ENCODE results near the gene TBC1D2. TPM values are rescaled to one million over a fixed set of nuclear protein-coding genes. Genes with fewer than 3 reads are reported as not detected.
"Not testable (repeated sequence)": the region's sequence is repeated elsewhere in the genome, so short reads cannot be mapped to it uniquely, and the experiment has no call there.

TBC1D2 gene
- total RNA-seq, 1 experiment from 2014 or later, result 11.1 TPM

DNA sequence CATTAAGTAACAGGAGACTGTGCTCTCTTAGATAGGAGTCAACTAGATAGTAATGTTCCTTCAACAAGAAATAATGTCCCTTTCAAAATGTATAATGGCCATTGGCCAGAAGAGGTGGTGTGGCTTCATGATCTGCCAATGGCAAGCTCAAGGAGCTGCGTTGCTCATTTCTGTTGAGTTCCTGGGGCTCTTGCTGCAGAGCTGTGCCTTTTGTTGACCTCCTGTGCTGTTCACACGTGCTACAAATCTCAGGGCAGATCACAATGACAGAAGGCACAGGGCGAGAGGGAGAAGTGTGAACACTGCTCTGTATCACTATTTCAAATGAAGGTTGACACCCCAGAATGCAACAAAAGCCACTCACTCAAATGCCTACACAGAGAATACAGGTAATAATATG is 16.0 kb upstream of the TBC1D2 start:
- no peaks in the 10 kb centered on the region; the same call in 1 of the 2 replicates for H3K27me3 Mint-ChIP-seq (ENCODE audit: low read depth)
- no peak for DNase-seq (ENCODE audit: low spot score)

GRCh38 chr9:98270284-98270683 is 14.8 kb upstream of the TBC1D2 start:
- H3K27ac Mint-ChIP-seq; CTCF ChIA-PET; H3K27me3 Mint-ChIP-seq (ENCODE audit: low read depth); H3K4me3 Mint-ChIP-seq; ATAC-seq; H3K9me3 Mint-ChIP-seq; POLR2A ChIA-PET; DNase-seq (ENCODE audit: low spot score); H3K36me3 Mint-ChIP-seq: not testable (repeated sequence)
- peaks cover 82% of the 10 kb centered on the region for H3K4me1 Mint-ChIP-seq

More for the DNA sequence above, 16.0 kb upstream of the TBC1D2 start:
- no peak overlapping the region for H3K4me3 Mint-ChIP-seq
- ATAC-seq, result peak; percentile 50; the same call in 1 of the 2 replicates
- H3K27ac Mint-ChIP-seq, result no peak overlapping the region
- peaks cover 76% of the 10 kb centered on the region for H3K4me1 Mint-ChIP-seq
- TF ChIP-seq SOX15 (CRISPR knock-in tag; IDR thresholded peaks at IDR 0.05) (no peak), NR3C1 (CRISPR knock-in tag; conservative IDR thresholded peaks at IDR 0.05; ENCODE audit: low read depth) (no peak), GABPB1 (CRISPR knock-in tag; IDR thresholded peaks at IDR 0.05) (no peak), ZNF263 (CRISPR knock-in tag; IDR thresholded peaks at IDR 0.05; ENCODE audit: low read depth) (no peak), ZNF317 (CRISPR knock-in tag; IDR thresholded peaks at IDR 0.05; ENCODE audit: borderline replicate concordance, low read depth) (no peak)
- TF ChIP-seq, protein P1, sequence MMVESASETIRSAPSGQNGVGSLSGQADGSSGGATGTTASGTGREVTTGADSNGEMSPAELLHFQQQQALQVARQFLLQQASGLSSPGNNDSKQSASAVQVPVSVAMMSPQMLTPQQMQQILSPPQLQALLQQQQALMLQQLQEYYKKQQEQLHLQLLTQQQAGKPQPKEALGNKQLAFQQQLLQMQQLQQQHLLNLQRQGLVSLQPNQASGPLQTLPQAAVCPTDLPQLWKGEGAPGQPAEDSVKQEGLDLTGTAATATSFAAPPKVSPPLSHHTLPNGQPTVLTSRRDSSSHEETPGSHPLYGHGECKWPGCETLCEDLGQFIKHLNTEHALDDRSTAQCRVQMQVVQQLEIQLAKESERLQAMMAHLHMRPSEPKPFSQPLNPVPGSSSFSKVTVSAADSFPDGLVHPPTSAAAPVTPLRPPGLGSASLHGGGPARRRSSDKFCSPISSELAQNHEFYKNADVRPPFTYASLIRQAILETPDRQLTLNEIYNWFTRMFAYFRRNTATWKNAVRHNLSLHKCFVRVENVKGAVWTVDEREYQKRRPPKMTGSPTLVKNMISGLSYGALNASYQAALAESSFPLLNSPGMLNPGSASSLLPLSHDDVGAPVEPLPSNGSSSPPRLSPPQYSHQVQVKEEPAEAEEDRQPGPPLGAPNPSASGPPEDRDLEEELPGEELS (CRISPR knock-in tag; IDR thresholded peaks at IDR 0.05), result no peak
- TF ChIP-seq, protein P2, sequence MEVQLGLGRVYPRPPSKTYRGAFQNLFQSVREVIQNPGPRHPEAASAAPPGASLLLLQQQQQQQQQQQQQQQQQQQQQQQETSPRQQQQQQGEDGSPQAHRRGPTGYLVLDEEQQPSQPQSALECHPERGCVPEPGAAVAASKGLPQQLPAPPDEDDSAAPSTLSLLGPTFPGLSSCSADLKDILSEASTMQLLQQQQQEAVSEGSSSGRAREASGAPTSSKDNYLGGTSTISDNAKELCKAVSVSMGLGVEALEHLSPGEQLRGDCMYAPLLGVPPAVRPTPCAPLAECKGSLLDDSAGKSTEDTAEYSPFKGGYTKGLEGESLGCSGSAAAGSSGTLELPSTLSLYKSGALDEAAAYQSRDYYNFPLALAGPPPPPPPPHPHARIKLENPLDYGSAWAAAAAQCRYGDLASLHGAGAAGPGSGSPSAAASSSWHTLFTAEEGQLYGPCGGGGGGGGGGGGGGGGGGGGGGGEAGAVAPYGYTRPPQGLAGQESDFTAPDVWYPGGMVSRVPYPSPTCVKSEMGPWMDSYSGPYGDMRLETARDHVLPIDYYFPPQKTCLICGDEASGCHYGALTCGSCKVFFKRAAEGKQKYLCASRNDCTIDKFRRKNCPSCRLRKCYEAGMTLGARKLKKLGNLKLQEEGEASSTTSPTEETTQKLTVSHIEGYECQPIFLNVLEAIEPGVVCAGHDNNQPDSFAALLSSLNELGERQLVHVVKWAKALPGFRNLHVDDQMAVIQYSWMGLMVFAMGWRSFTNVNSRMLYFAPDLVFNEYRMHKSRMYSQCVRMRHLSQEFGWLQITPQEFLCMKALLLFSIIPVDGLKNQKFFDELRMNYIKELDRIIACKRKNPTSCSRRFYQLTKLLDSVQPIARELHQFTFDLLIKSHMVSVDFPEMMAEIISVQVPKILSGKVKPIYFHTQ (CRISPR knock-in tag; IDR thresholded peaks at IDR 0.05), result no peak
- H3K9me3 Mint-ChIP-seq, result peaks cover 6% of the 10 kb centered on the region; the same call in 1 of the 2 replicates
- CTCF ChIA-PET, result no interaction called here
- no peaks in the 10 kb centered on the region for H3K36me3 Mint-ChIP-seq
- POLR2A ChIA-PET, result interaction anchor here (0.6 kb wide), 1 partner anchor 218 kb away, joined by 8 read pairs; no protein-coding TSS in a partner anchor

DNA sequence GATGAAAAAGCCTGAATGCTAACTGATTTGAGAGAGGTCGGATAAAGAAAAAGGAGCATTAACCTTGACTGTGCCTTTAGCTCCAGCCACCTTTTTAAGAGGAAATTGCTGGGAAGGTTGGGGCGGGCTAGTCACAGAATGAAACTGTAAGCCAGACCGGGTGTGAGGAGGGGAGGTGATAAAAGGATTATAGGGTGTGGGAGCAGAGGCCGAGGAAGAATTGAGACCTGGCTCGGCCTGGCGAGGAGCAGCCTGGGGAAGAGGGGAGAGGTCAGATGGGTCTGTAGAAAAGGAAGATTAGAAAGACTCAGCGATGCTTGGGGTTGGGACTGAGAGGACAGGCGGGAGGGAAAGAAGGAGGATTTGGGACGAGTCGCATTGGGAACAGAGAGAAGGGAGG is 14.2 kb upstream of the TBC1D2 start:
- ATAC-seq; H3K27me3 Mint-ChIP-seq (ENCODE audit: low read depth); H3K9me3 Mint-ChIP-seq; DNase-seq (ENCODE audit: low spot score); H3K36me3 Mint-ChIP-seq; H3K4me3 Mint-ChIP-seq; POLR2A ChIA-PET; CTCF ChIA-PET: not testable (repeated sequence)
- H3K4me1 Mint-ChIP-seq, result peaks cover 82% of the 10 kb centered on the region
- H3K27ac Mint-ChIP-seq, result peak overlapping the region; percentile 18

GRCh38 chr9:98267556-98267955 is 12.1 kb upstream of the TBC1D2 start:
- H3K27me3 Mint-ChIP-seq (ENCODE audit: low read depth); POLR2A ChIA-PET; H3K27ac Mint-ChIP-seq; CTCF ChIA-PET; H3K4me3 Mint-ChIP-seq; ATAC-seq; H3K9me3 Mint-ChIP-seq; H3K36me3 Mint-ChIP-seq; DNase-seq (ENCODE audit: low spot score): not testable (repeated sequence)
- H3K4me1 Mint-ChIP-seq, result peaks cover 78% of the 10 kb centered on the region

DNA sequence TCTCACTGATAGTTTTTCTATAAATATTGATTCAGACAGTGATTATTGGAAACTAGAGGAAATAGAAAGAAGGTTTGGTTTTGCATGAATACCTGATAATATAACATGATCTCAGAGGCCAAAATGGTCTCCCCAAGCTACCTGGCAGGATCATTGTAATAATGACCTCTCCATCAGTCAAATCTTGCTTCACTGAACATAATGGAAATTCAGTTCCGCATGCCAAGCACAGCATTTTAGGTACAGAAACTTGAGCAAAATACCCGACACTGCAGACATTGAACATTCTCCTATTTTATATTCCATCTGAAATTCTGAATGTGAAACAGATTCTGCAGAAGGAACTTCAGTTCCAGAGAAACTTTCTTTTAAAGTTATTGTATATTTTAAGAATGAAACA is 9.1 kb upstream of the TBC1D2 start:
- Mint-ChIP-seq H3K27ac (no peak overlapping the region), H3K4me1 (peaks cover 57% of the 10 kb centered on the region), H3K4me3 (no peak overlapping the region), H3K9me3 (no peaks in the 10 kb centered on the region), H3K36me3 (no peaks in the 10 kb centered on the region), H3K27me3 (ENCODE audit: low read depth) (no peaks in the 10 kb centered on the region)
- ChIA-PET POLR2A (no interaction called here), CTCF (interaction anchor here (0.7 to 2.4 kb wide), 2 partner anchors 8 to 58 kb away, joined by 4 to 10 read pairs; partner anchors contain the start of gene TBC1D2)
- no peak for DNase-seq (ENCODE audit: low spot score)
- no peak for TF ChIP-seq SMAD4 (CRISPR knock-in tag; IDR thresholded peaks at IDR 0.05)
- no peak for TF ChIP-seq USF1 (CRISPR knock-in tag; IDR thresholded peaks at IDR 0.05)
- no peak for TF ChIP-seq ZNF671 (CRISPR knock-in tag; IDR thresholded peaks at IDR 0.05)
- TF ChIP-seq ZNF416 (CRISPR knock-in tag; IDR thresholded peaks at IDR 0.05), result no peak
- no peak for TF ChIP-seq ZBTB21 (CRISPR knock-in tag; IDR thresholded peaks at IDR 0.05; ENCODE audit: borderline replicate concordance)
- TF ChIP-seq NFYB (CRISPR knock-in tag; conservative IDR thresholded peaks at IDR 0.05; ENCODE audit: low read depth), result no peak
- TF ChIP-seq ZNF423 (CRISPR knock-in tag; IDR thresholded peaks at IDR 0.05), result no peak
- no peak for ATAC-seq

Measured in WTC11 (cell line).